GM19324 (cell line): ENCODE data around the gene SH3PXD2B.
"Not testable (repeated sequence)": the region's sequence is repeated elsewhere in the genome, so short reads cannot be mapped to it uniquely, and the experiment has no call there.

Experiments used
- ATAC-seq: cut with Tn5 transposase; IDR thresholded peaks from one replicate; pipeline ENCODE4 v1.9.1; 2021; ENCODE audit warnings: mild to moderate bottlenecking, moderate library complexity; ENCODE audit not compliant: unreplicated experiment, low FRiP score

Gene SH3PXD2B

DNA sequence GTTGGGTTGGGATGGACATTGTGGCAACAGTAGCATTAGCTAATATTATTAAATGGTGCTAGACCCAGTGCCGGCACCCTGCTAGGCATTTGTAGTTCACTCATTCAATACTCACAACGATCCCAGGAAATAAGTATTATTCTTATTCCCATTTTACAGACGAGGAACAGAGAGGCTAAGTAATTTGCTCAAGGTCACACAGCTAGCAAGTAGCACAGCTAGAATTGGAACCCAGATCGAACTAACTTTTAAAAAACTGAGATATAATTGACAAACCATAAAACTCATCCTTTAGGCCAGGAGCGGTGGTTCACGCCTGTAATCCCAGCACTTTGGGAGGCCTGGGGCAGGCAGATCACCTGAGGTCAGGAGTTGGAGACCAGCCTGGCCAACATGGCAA is 79.5 kb downstream of the SH3PXD2B start:
- ATAC-seq, result no peak

DNA sequence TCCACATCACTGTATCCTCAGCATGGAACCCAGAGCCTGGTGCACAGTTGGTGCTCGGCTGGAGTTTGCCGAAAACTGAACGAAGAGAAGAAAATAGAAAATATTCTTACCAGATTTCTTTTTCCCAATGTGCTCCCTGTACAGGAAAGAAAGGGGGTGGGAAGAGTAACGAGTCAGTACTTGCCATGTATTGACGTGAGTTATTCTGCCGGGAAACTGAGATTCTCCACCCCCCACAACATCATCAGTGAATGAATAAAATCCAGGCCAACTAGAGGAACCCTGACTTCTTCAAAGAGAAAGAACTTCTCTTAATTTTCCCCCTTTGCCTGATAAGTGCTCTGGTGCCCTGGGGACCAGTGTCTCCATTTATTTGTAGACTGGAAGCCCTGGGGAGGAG is 80.6 kb downstream of the SH3PXD2B start:
- ATAC-seq, result no peak

DNA sequence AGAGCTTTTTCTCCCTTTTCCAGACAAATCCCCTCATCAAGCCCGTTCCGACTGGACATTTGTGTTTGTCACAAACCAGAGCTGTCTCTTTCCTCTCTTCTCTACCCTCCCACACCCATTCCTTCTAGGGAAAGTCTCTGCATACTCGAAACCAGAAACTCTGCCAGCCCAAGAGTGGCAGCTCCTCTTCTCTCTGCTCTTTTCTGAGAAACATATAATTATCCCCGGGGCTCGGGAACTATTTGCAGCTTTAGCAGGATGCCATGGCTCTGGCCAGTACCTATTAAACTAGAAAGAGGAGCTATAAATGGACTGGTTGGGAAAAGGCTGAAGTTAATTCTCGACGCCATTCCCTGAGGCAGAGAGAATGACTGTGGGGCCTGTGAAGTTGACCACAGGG is 82.6 kb downstream of the SH3PXD2B start:
- no peak for ATAC-seq

DNA sequence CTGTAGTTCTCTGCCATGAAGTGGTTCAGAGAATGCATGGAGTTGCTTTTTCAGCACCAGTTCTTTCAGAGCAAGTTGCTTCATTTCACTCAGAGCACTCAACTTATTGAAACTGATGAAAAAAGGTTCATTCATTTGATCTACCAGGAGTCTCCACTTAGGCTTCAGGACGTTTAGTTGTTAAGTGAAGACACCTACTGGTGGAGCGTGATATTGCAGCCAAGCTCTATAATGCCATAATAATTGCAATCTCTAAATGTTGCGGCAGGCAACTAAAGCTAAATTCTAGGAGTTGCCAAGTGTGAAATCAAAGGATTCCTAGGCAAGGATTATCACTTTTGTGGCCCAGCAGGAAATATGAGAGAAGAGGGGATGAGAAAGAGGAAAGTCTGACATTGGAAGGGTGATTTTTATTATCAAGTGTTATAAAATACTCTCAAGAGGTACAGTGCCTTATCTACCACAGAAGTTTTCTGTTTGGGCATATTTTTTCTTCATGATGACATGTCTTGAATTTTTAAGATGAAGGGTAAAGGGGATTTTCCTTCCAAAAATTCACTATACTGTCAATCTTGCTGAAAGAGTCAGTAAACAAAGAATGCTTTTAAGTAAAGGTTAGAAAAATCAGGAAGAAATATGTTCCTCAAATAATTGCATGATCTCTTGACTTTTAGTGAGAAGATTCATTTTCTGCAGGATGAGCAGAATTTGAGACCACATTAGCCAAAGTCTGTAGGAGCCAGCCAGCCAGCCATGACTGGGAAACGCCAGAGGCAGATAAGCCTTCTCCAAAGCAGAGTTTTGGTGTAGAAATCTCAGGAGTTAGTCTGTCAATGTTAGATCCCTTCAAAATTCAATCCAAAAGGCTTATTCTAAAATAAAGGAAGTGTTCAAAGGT is 83.4 kb downstream of the SH3PXD2B start:
- ATAC-seq, result no peak

DNA sequence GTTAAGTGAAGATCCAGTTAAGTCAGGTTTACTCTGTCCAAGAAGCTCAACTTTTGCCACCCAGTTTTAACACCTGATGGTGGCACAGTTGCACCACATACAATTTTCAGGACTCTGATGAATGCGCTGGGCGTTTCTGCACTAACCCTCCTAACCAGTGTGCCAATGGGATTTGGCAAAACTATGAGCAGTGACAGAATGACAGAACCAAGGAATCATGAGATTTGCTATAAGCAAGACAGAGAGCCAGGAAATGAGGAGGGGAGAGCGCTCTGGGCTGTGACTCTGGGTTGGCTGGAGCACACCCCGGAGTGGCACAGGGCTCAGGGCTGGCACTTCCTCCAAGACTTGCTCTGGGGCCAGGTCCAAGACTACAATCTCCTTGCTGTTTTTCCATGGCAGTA is 84.1 kb downstream of the SH3PXD2B start:
- ATAC-seq, result no peak

DNA sequence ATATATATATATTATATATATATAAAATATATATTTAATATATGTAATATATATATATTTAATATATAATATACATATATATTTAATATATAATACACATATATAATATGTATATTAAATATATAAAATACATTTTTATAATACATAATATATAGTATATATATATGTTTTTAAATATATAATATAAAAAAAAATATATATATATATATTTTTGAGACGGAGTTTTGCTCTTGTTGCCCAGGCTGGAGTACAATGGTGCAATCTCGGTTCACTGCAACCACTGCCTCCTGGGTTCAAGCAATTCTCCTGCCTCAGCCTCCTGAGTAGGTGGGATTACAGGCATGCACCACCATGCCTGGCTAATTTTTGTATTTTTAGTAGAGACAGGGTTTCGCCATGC is 85.6 kb downstream of the SH3PXD2B start:
- ATAC-seq, result not testable (repeated sequence)

DNA sequence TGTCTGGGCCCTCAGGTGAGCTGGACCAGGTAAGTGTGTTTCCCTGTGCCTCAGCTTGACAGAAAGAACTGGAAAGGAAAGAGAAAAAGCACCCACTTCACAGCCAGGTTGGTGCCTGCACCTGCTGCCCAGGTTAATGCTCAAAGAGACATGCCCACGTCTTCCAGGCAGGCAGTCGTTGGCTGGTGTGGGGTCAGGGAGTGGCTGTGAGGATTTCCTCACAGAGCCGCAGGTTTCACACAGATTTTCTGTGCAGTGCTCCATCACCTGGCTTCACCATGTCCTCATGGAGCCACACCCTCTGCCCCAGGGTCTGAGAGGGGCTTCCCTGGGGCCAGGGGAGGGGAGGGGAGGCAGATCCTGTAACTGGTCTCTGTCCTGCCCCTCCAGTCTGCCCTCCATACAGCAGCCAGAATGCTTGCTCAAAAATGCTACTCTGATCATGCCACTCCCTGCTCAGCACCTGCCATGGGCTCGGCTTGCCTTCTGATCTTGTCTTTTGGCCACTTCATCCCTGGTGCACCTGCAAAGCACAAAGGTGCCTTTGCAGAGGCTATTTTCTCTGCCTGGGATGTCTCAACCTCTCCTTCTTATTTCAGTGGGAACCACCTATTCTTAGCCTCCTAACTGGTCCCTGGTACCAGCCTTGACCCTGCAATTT is 88.2 kb downstream of the SH3PXD2B start:
- ATAC-seq, result no peak

DNA sequence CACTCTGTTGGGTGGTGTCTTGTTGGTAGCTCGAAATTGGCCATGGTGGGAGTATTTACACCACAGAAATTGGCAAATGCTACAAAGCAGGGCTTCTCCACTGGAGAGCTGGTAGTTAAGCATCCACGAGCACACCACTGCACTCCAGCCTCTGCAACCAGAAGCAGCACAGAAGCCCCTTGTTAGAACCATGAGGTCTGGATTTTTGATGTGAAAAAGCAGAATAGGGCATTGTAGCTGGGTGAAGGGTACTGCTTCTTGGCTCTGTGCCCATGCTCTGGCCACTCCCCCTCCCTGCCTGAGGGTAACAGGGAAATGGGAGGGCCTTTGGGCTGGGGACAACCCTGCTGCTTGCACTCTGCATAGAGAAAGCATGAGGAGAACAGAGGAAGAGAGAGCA is 89.6 kb downstream of the SH3PXD2B start:
- no peak for ATAC-seq

DNA sequence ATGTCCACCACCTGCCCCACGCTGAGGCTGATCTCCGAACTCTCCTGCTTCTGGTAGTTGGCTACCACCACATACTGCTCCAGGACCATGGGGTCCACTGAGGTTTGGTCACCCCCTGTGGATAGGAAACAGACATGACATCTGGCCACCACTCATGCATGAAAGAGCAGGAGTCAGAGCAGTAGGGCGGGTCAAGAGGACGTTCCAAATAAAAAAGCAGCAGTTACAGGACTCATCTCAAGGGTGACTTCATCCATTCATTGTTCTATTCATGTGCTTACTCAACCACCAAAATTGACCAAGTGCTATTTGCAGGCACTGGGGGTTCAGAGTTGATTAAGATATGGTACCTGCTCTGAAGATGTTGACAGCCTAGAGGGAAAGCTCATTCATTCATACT is 91.6 kb downstream of the SH3PXD2B start:
- ATAC-seq, result no peak

DNA sequence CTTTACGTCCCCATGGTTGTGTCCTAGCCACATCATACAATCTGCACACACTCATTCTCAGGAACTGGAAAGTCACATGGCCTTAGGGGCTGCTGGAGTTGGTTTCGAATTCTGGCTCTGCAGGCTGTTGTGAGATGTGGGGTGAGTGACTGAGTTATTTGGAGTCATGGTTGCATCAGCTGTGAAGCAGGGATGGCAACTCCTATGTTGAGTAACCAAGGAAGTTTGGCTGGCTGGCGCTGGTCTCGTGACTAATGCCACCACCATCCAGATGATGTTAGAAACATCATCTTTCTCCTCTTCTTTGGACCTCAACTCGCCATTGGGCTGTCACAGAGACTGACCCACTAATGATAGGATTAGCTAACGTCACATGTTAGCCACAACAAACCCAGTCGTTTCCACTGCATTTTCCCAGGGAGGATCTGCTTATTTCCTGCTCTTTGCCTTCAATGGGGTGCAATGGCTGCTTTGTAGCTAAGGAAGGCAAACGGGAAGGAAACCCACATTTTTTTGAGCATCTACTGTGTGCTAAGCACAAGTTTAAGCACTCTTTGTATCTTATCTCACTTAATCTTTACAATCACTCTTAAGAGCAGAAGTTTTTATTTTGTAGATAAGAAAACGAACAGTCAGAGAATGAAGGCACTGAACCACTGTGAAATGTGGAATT is 92.6 kb downstream of the SH3PXD2B start:
- no peak for ATAC-seq

DNA sequence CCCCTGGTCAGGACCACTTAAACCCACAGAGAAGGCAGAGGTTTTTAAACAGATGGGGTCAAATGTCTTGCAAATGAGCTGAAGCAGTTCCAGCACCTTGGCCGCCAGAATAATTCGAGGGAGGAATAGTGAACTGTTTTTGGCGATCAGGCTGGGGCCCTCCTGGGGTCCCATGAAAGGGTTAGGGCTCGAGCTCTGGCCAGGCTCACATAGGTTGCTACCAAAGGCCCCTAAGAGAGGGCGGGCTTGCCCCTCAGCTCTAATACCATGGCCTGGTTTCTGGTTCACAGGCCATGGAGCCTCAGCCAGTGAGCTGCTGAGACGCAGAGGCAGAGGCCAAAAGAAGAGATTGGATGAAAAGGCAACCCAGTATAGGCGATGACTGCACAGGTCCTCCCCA is 96.0 kb downstream of the SH3PXD2B start:
- no peak for ATAC-seq

DNA sequence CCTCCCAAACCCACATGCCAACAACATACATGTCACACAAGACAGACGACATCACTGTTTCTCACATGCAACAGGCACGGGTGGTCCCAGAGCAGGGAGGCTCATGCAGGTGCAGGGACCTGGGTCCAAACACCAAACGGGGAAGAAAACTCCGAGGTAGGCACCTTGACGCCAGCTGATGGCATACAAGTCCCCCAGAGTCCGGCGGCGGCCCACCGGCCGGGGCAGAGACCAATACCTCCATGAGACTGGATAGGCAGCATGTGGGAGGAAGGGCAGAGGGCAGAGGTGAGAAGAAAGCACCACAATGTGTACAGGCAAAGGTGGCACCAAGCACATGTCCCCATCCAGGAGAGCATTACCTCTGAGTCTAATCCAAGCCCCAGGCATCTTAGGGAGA is 97.8 kb downstream of the SH3PXD2B start:
- ATAC-seq, result no peak

DNA sequence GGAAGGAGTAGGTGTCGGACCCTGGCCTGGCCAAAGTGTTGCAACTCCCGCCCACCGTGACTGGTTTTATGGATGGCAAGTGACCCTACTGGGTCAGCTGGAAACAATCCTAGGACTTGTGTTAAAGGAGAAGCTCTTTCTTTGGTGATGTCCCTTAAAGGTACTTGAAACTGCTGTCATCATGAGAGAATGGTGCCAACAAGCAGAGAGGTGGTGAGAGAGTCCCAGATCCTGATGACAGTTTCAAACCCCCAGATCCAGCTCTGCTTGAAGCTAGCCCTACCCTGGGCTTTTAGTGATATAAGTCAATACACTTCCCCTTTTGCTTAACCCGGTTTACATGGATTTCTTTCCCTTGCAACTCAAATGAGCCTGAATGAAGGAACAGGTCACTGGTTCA is 98.3 kb downstream of the SH3PXD2B start:
- no peak for ATAC-seq

DNA sequence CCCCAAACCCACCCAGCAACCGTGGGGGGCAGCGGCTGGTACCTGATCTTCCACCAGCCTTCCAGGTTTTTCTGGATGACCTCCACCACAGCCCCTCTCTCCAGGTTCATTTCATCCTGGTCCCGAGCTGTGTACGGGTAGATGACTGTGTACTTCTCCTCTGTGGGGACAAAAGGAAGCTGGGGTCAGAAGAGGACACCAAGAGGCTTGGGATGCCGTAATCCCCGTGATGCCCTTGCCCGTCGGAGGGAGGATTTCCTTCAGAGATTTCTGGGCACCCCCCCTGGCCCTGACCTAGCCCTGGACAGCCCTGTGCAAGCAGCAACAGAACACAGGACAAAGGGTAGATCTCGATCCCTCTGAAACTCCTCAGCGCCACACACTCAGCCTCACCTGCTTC is 100.5 kb downstream of the SH3PXD2B start:
- ATAC-seq, result no peak

DNA sequence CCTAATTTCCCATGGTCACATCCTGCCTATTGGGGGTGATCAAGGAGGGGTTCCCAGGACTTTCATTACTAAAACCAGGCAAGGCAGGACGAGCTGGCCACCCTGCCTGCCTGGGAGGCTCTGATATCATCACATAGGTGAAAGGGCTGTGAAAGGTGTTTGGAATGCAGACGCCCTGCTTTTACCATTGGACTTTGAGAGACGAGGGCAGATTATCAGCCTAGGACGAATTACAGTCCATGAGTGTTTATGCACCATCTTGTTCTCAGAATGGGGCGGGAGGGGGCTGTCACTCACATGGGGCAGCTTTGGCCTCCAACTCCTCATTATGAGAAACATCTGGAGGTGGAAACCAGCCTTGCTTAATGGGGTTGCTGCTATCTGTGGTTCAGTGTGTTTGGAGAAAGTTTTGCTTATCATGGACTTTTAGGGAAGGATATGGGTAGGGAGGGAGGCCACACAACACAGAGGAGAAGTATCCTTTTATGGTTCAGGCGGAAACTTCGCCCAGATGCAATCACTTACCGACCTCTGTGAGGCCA is 101.0 kb downstream of the SH3PXD2B start:
- no peak for ATAC-seq

DNA sequence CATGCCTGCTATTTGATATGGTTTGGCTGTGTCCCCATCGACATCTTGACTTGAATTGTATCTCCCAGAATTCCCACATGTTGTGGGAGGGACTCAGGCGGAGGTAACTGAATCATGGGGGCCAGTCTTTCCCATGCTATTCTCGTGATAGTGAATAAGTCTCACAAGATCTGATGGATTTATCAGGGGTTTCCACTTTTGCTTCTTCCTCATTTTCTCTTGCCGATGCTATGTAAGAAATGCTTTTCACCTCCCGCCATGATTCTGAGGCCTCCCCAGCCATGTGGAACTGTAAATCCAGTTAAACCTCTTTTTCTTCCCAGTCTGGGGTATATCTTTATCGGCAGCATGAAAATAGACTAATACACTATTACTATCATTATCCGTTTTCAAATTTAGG is 101.8 kb downstream of the SH3PXD2B start:
- ATAC-seq, result not testable (repeated sequence)

DNA sequence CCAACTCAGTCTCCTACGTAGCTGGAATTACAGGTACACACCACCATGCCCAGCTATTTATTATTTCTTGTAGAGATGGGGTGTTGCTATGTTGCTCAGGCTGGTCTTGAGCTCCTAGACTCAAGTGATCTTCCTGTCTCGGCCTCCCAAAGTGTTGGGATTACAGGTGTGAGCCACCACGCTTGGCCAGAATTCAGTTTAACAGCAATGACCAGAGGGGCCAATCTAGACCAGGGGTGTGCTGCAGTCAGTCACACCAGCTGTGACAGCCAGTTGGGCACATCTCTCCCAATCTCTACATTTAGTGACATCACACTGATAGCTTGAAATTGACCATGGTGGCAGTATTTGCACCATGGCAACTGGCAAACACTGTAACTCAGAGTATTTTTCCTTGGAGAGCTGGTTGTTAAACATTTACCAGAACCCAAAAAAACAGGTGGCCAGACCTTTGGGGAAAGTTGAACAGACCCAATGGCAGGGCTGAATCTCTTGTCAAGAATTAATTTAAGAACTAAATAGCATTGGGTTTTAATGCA is 103.0 kb downstream of the SH3PXD2B start:
- no peak for ATAC-seq

DNA sequence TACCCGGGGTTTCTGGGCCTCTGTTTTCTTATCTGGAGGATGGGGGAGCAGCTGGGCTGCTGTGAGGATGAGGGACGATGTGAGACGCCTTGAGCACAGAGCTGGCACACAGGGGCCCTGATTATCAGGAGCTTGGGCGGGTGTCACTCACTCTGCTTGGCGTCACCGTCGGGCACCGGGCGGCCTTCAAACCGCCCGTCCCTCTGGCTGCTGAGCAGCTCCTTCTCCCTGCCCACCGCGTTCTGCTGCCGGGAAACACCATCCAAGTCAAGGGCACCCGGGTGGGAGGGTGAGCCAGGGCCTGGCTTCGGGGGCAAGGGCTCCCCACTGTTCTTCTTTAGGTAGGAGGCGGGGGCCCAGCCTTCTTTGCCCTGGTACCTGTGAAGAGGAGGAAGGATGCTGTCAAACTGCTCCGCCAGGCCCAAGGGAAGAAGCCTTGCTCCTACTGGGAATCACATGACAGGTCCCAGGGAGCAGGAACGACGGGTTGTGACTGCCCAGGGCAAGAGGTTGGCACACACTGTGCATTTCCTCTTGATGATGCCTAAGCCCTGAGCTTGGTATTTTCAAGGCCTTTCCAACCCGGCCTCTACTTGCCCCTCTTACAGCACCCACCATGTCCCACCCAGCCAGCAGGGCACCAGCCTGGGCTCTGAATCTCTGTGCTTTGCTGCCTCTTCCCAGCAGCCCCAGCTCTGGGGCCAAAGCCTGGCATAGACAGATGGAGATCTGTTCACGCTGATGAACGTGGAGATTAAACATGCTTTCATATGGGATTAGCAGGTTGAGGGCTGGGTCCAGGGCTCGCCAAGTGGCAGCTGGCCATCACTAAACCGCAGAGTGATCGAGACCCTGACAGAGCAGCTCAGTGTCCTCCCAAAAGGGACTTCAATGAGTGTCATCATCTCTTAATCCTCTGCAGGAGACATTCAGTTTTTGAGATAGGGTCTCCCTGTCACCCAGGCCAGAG is 103.8 kb downstream of the SH3PXD2B start:
- no peak for ATAC-seq

DNA sequence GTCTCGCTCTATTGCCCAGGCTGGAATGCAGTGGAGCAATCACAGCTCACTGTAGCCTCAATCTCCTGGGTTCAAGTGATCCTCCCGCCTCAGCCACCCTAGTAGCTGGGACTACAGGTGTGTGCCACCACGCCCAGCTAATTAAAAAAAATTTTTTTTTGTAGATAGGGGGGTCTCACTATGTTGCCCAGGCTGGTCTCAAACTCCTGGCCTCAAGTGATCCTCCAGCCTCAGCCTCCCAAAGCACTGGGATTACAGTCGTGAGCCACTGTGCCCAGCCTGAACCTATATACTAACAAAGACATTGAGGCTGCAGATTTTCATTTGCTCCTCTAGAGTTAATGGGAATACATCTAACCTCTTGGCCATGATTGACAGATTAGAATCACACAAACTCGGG is 105.6 kb downstream of the SH3PXD2B start:
- ATAC-seq, result not testable (repeated sequence)

DNA sequence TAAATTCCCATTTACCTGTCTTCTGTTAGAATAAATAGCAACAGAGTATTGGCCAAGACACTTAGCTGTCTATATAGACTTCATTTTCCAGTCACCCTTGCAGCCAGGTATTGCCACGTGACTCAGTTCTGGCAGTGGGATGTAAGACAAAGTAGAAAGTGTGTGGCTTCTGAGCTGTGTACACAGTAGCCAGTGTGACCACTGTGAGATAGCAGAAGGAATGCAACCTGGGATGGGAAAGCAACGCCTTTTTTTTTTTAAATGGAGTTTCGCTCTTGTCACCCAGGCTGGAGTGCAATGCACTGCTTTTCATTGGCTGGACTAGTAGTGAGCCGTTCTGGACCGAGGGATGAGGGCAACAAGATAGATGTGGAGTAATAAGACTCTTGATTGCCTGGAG is 106.2 kb downstream of the SH3PXD2B start:
- no peak for ATAC-seq
